Left colon (tissue), 2 donors: Measurements from ENCODE around the gene CFAP74. TPM values are rescaled to one million over a fixed set of nuclear protein-coding genes. Genes with fewer than 3 reads are reported as not detected.

Experiments used
- ATAC-seq: fragments of 200-7000 bp; cut with Tn5 transposase; one replicate; pipeline ENCODE4 v1.9.1; 2020; ENCODE audit warnings: mild to moderate bottlenecking, moderate library complexity
- DNase-seq, 2 donors: peaks; one replicate each; pipeline ENCODE4 v3.0.0-alpha.2; 2020
- intact Hi-C, 2 donors: fragments of 100-400 bp; cut with DNase I in 1 of 2; cut with micrococcal nuclease in 1 of 2; formaldehyde crosslinking; loops; one replicate each; pipeline versions ENCODE4 v1.11.2 to v1.14.0; 2022; cut with DNase I, micrococcal nuclease
- long read RNA-seq: library from polyadenylated mRNA; unstranded; transcript quantifications from one replicate; pipeline ENCODE4 v2.0.0, GENCODE V29; 2021
- total RNA-seq, 2 donors: library from RNA; stranded (reverse); fragmentation: NEBNext Ultra II Directional; extraction: Animal tissue kit (Norgen Biotek cat#: 25700); gene quantifications; one replicate each; pipeline ENCODE4 v1.2.1, GENCODE V29; 2021
- donor health status: DM: no; HTN: no; CAD: no.
- donor health status: DM: yes; HTN: yes; CAD: no.

The CFAP74 gene
- not detected for total RNA-seq
- long read RNA-seq, partial matches to known transcripts = 1 of 1 reads
- long read RNA-seq, other reads (novel, unspliced or antisense) = 0 of 1 reads

GRCh38 chr1:2003541-2004131 is at the start of gene CFAP74:
Gene CFAP74, minus strand, starts transcription at chr1:2003786. Its CDS starts 12,830 bp downstream, at chr1:1990956.
- intact Hi-C loops = no loop called here
- ATAC-seq (peak; percentile 58), DNase-seq (peak in 1 of 2 donors; percentile 24)

- ATAC-seq = no peak
- intact Hi-C loops = no loop called here
- DNase-seq = no peak
Observed at GRCh38 chr1:2053217-2053616, 49.6 kb upstream of the CFAP74 start.

GRCh38 chr1:2052756-2053155 is 49.2 kb upstream of the CFAP74 start:
- DNase-seq = no peak
- ATAC-seq = no peak
- intact Hi-C loops = no loop called here

- ATAC-seq (no peak), DNase-seq (no peak)
- intact Hi-C loops = no loop called here
Observed at GRCh38 chr1:2052054-2052679, 48.6 kb upstream of the CFAP74 start.

GRCh38 chr1:2050793-2051682 is 47.5 kb upstream of the CFAP74 start:
- intact Hi-C loops = no loop called here
- DNase-seq (peak in 1 of 2 donors; percentile 53), ATAC-seq (no peak)

- ATAC-seq (peak; percentile 21), DNase-seq (no peak)
- intact Hi-C loops = no loop called here
Observed at GRCh38 chr1:2050461-2050792, 46.8 kb upstream of the CFAP74 start.

- intact Hi-C loops = no loop called here
Observed at GRCh38 chr1:2049718-2050431, 46.3 kb upstream of the CFAP74 start, which contains the start of gene PRKCZ. Gene PRKCZ, plus strand, starts transcription at chr1:2050411. Its CDS starts 220 bp downstream, at chr1:2050631.

GRCh38 chr1:2049225-2049717 is 45.7 kb upstream of the CFAP74 start:
- intact Hi-C loops = no loop called here
- DNase-seq (peak in 1 of 2 donors; percentile 65), ATAC-seq (peak; percentile 30)

More at GRCh38 chr1:2049718-2050431, 46.3 kb upstream of the CFAP74 start, which contains the start of gene PRKCZ:
- DNase-seq (peak; percentile 93 to 96), ATAC-seq (peak; percentile 72)

GRCh38 chr1:2047749-2048729 is 44.5 kb upstream of the CFAP74 start:
- ATAC-seq (peak; percentile 46), DNase-seq (peak; percentile 70 to 86)
- intact Hi-C loops = no loop called here

- intact Hi-C loops = no loop called here
- ATAC-seq = peak; percentile 44
- DNase-seq = peak; percentile 68 to 75
Observed at GRCh38 chr1:2046953-2047748, 43.6 kb upstream of the CFAP74 start.

GRCh38 chr1:2046174-2046917 is 42.8 kb upstream of the CFAP74 start:
- DNase-seq = peak; percentile 77 to 90
- intact Hi-C loops = no loop called here
- peak; percentile 39 for ATAC-seq

- ATAC-seq (no peak), DNase-seq (no peak)
- intact Hi-C loops = no loop called here
Observed at GRCh38 chr1:2045468-2046173, 42.0 kb upstream of the CFAP74 start.

- DNase-seq = peak; percentile 40 to 81
- intact Hi-C loops = loop anchor here in 1 of 2 donors (5.0 kb wide), 1 partner anchor 92 kb away; no protein-coding TSS in a partner anchor
- ATAC-seq = peak; percentile 24
Observed at GRCh38 chr1:2044510-2045319, 41.1 kb upstream of the CFAP74 start.

- peak; percentile 13 for ATAC-seq
- DNase-seq = peak in 1 of 2 donors; percentile 53
- intact Hi-C loops = loop anchor here in 1 of 2 donors (5.0 kb wide), 1 partner anchor 92 kb away; no protein-coding TSS in a partner anchor
Observed at GRCh38 chr1:2043886-2044285, 40.3 kb upstream of the CFAP74 start.
